IMR-90 (cell line): Measurements from ENCODE around the gene LRRFIP1. TPM values are rescaled to one million over a fixed set of nuclear protein-coding genes. Genes with fewer than 3 reads are reported as not detected.

Experiments used
- ATAC-seq: fragments of 200-7000 bp; cut with Tn5 transposase; 2 replicates; pipeline ENCODE4 v1.9.1; 2020; ENCODE audit warnings: low read depth, mild to moderate bottlenecking, moderate library complexity
- BruUV-seq: library from RNA; stranded (reverse); fragments of 400-500 nt; replicated peaks from 2 replicates; lab custom pipeline; 2021; lab: Mats Ljungman, UMichigan
- CTCF ChIA-PET: fragments of 300-600 bp; formaldehyde crosslinking; extraction: SDS; loops from one replicate; lab custom pipeline; 2021; ENCODE audit warnings: antibody characterized with exemption; lab: Yijun Ruan, JAX
- POLR2A ChIA-PET: fragments of 300-600 bp; sonication (Branson Sonifier 250); formaldehyde crosslinking; loops from one replicate; lab custom pipeline; 2022; ENCODE audit warnings: antibody characterized with exemption; ENCODE audit not compliant: unreplicated experiment; lab: Charles Lee
- DNase-seq: peaks from one replicate; pipeline ENCODE4 v3.0.0; 2013
- H2AFZ ChIP-seq: replicated peaks from 2 replicates; pipeline ENCODE3; 2013; ENCODE audit warnings: low read length, mild to moderate bottlenecking; ENCODE audit not compliant: poor library complexity
- H2AK5ac ChIP-seq: 2 replicates; pipeline ENCODE4 v1.6.1; 2013; ENCODE audit warnings: low read depth, low read length, inconsistent platforms
- H2AK9ac ChIP-seq: replicated peaks from 2 replicates; pipeline ENCODE3; 2013; ENCODE audit warnings: mild to moderate bottlenecking, low read depth, low read length, moderate library complexity; ENCODE audit not compliant: poor library complexity
- H2BK120ac ChIP-seq: 2 replicates; pipeline ENCODE4 v1.6.1; 2013; ENCODE audit warnings: low read depth, low read length, inconsistent platforms
- H2BK15ac ChIP-seq: 3 replicates; pipeline ENCODE4 v1.6.1; 2013; ENCODE audit warnings: low read depth, low read length, inconsistent platforms
- H2BK20ac ChIP-seq: 2 replicates; pipeline ENCODE4 v1.6.1; 2013; ENCODE audit warnings: low read depth, mild to moderate bottlenecking, inconsistent platforms, low read length, moderate library complexity
- H2BK5ac ChIP-seq: 2 replicates; pipeline ENCODE4 v1.6.1; 2013; ENCODE audit warnings: mild to moderate bottlenecking, low read depth, low read length, inconsistent platforms; ENCODE audit not compliant: poor library complexity, severe bottlenecking
- H3K14ac ChIP-seq: replicated peaks from 2 replicates; pipeline ENCODE4 v1.6.1; 2013; ENCODE audit warnings: low read depth, low read length, inconsistent platforms
- H3K18ac ChIP-seq: 2 replicates; pipeline ENCODE4 v1.6.1; 2013; ENCODE audit warnings: low read depth, low read length, control low read depth
- H3K23ac ChIP-seq: 2 replicates; pipeline ENCODE4 v1.6.1; 2013; ENCODE audit warnings: low read depth, low read length, inconsistent platforms
- H3K27ac ChIP-seq: 2 replicates; pipeline ENCODE4 v1.5.1; 2013; ENCODE audit warnings: mild to moderate bottlenecking, control low read depth, low read length; ENCODE audit not compliant: insufficient read depth
- H3K27me3 ChIP-seq: 2 replicates; pipeline ENCODE4 v1.6.1; 2013; ENCODE audit warnings: low read length; ENCODE audit not compliant: control insufficient read depth, insufficient read depth
- H3K36me3 ChIP-seq: 2 replicates; pipeline ENCODE4 v1.6.1; 2013; ENCODE audit warnings: low read length, mixed read lengths; ENCODE audit not compliant: control insufficient read depth, insufficient read depth
- H3K4ac ChIP-seq: 2 replicates; pipeline ENCODE4 v1.6.1; 2013; ENCODE audit warnings: low read depth, low read length, inconsistent platforms
- H3K4me1 ChIP-seq: 2 replicates; pipeline ENCODE4 v1.6.1; 2013; ENCODE audit warnings: low read length, mixed read lengths; ENCODE audit not compliant: control insufficient read depth, insufficient read depth
- H3K4me2 ChIP-seq: 2 replicates; pipeline ENCODE4 v1.6.1; 2013; ENCODE audit warnings: low read depth, mild to moderate bottlenecking, control low read depth, low read length, moderate library complexity
- H3K4me3 ChIP-seq: 2 replicates; pipeline ENCODE4 v1.5.1; 2013; ENCODE audit warnings: low read depth, mild to moderate bottlenecking, control low read depth, low read length, moderate library complexity; ENCODE audit not compliant: insufficient read depth
- H3K56ac ChIP-seq: 2 replicates; pipeline ENCODE4 v1.6.1; 2013; ENCODE audit warnings: low read length, inconsistent platforms; ENCODE audit not compliant: insufficient read depth; ENCODE audit errors: extremely low read depth
- H3K79me1 ChIP-seq, 2 experiments: 2 replicates each; pipeline ENCODE4 v1.6.1; 2013; ENCODE audit warnings: low read length in 2 of 2, inconsistent platforms in 1 of 2, low read depth in 1 of 2
- H3K9ac ChIP-seq: 2 replicates; pipeline ENCODE4 v1.6.1; 2013; ENCODE audit warnings: low read depth, low read length, control low read depth
- H3K9me1 ChIP-seq: 2 replicates; pipeline ENCODE4 v1.6.1; 2013; ENCODE audit warnings: low read length, inconsistent platforms; ENCODE audit not compliant: insufficient read depth
- H3K9me3 ChIP-seq: 2 replicates; pipeline ENCODE4 v1.6.1; 2013; ENCODE audit warnings: low read length; ENCODE audit not compliant: control insufficient read depth, insufficient read depth
- H4K20me1 ChIP-seq: 2 replicates; pipeline ENCODE4 v1.6.1; 2013; ENCODE audit warnings: low read length, inconsistent platforms; ENCODE audit not compliant: insufficient read depth
- H4K5ac ChIP-seq: 2 replicates; pipeline ENCODE4 v1.6.1; 2013; ENCODE audit warnings: mild to moderate bottlenecking, low read depth, low read length, control low read depth
- H4K8ac ChIP-seq, 2 experiments: 2 replicates each; pipeline ENCODE4 v1.6.1; 2013; ENCODE audit warnings: low read depth in 2 of 2, low read length in 2 of 2, control low read depth in 1 of 2, inconsistent platforms in 1 of 2
- H4K91ac ChIP-seq: 2 replicates; pipeline ENCODE4 v1.6.1; 2013; ENCODE audit warnings: low read depth, low read length, inconsistent platforms; ENCODE audit not compliant: insufficient read depth
- BHLHE40 ChIP-seq: fragments of 150-350 bp; IDR thresholded peaks from 2 replicates; pipeline ENCODE4 v1.6.1; 2016; ENCODE audit warnings: mild to moderate bottlenecking, low read depth, low read length
- CEBPB ChIP-seq: IDR thresholded peaks from 2 replicates; pipeline ENCODE4 v1.6.1; 2012; ENCODE audit warnings: low read depth, low read length, improper control_type of control experiment
- CHD1 ChIP-seq: IDR thresholded peaks from 2 replicates; pipeline ENCODE4 v1.6.1; 2012; ENCODE audit warnings: low read depth, low read length, improper control_type of control experiment
- CTCF ChIP-seq: conservative IDR thresholded peaks from 2 replicates; pipeline ENCODE4 v1.5.1; 2012; ENCODE audit warnings: mild to moderate bottlenecking, low read depth, low read length, improper control_type of control experiment
- FOS ChIP-seq: fragments of 150-350 bp; IDR thresholded peaks from 2 replicates; pipeline ENCODE4 v1.6.1; 2016; ENCODE audit warnings: low read depth, low read length
- MAFK ChIP-seq: IDR thresholded peaks from 2 replicates; pipeline ENCODE4 v1.6.1; 2012; ENCODE audit warnings: low read depth, low read length, improper control_type of control experiment
- MXI1 ChIP-seq: IDR thresholded peaks from 2 replicates; pipeline ENCODE4 v1.6.1; 2012; ENCODE audit warnings: low read depth, mild to moderate bottlenecking, low read length, moderate library complexity, borderline replicate concordance
- RAD21 ChIP-seq: IDR thresholded peaks from 2 replicates; pipeline ENCODE4 v1.6.1; 2012; ENCODE audit warnings: low read length, improper control_type of control experiment
- RFX5 ChIP-seq: IDR thresholded peaks from 2 replicates; pipeline ENCODE4 v1.8.0; 2012; ENCODE audit warnings: low read depth, mild to moderate bottlenecking, low read length, moderate library complexity
- USF2 ChIP-seq: fragments of 150-350 bp; IDR thresholded peaks from 2 replicates; pipeline ENCODE4 v1.6.1; 2017; ENCODE audit warnings: mild to moderate bottlenecking, antibody characterized with exemption, low read length, low read depth
- WGBS, 2 experiments: methylation state at CpG; one replicate each; pipeline versions ENCODE4 v1.1.5 to v1.1.7; 2013; ENCODE audit warnings: missing lambda C conversion rate in 2 of 2; ENCODE audit not compliant: insufficient read length in 1 of 2; ENCODE audit errors: extremely low coverage in 2 of 2; 5-methylcytosine and 5-hydroxymethylcytosine counted together
- dilution Hi-C: fragments of 300-500 bp; cut with HindIII; formaldehyde crosslinking; loops from one replicate; pipeline ENCODE4 v1.14.3; 2018; ENCODE audit warnings: low sequenced_read_pairs; ENCODE audit not compliant: unreplicated experiment
- in situ Hi-C: fragments of 300-500 bp; cut with MboI; formaldehyde crosslinking; loops from 3 replicates; pipeline ENCODE4 v1.14.3; 2019; ENCODE audit warnings: low sequenced_read_pairs, inconsistent platforms, mixed read lengths
- intact Hi-C: fragments of 100-400 bp; cut with micrococcal nuclease; formaldehyde crosslinking; loops from 2 replicates; pipeline ENCODE4 v1.10.0; 2022
- polyA plus RNA-seq, 3 experiments: library from polyadenylated mRNA; depleted of rRNA; stranded (reverse); fragments of >200 nt; gene quantifications; 2 replicates each; pipeline ENCODE4 v1.2.3, GENCODE V29; 2012; ENCODE audit warnings: low replicate concordance in 1 of 3
- total RNA-seq: library from RNA; depleted of rRNA; stranded (reverse); fragments of >200 nt; gene quantifications from 2 replicates; pipeline ENCODE4 v1.2.3, GENCODE V29; 2012

Gene LRRFIP1
- total and polyA plus RNA-seq, 2 of the 4 experiments (the other 2 are of a cell fraction): 52.2 to 54.4 TPM

- TF ChIP-seq CHD1 (no peak), CEBPB (no peak)
Observed at GRCh38 chr2:237774811-237775553, 147.6 kb downstream of the LRRFIP1 start (continued).

GRCh38 chr2:237779521-237779920 lies 152.1 kb downstream of the LRRFIP1 start:
- Histone ChIP-seq H3K4me2 (no peak overlapping the region), H2BK15ac (no peak overlapping the region), H3K23ac (no peak overlapping the region), H4K91ac (no peak overlapping the region), H4K20me1 (no peaks in the 10 kb centered on the region; the same call in 1 of the 2 replicates), H2AK9ac (no peak overlapping the region), H3K4ac (no peak overlapping the region), H3K27me3 (no peaks in the 10 kb centered on the region), H3K9me3 (no peaks in the 10 kb centered on the region), H3K79me1 (peaks cover 0 to 25% of the 10 kb centered on the region in 2 experiments; a peak in 3 of 4 replicates), H2AFZ (no peak overlapping the region), H2BK5ac (no peak overlapping the region), H4K8ac (no peak overlapping the region), H3K27ac (no peak overlapping the region), H3K9me1 (peaks cover 1% of the 10 kb centered on the region; the same call in 1 of the 2 replicates), H2BK120ac (no peak overlapping the region), H3K36me3 (peaks cover 36% of the 10 kb centered on the region), H3K9ac (no peak overlapping the region), H3K4me3 (no peak overlapping the region), H3K56ac (no peak overlapping the region), H2AK5ac (no peak overlapping the region), H4K5ac (no peak overlapping the region), H3K4me1 (no peaks in the 10 kb centered on the region), H3K18ac (no peak overlapping the region), H3K14ac (no peak overlapping the region), H2BK20ac (no peak overlapping the region)
- POLR2A ChIA-PET: no interaction called here
- DNase-seq: no peak
- CTCF ChIA-PET: interaction anchor here (0.6 to 0.7 kb wide), 3 partner anchors 18 to 495 kb away, joined by 3 to 4 read pairs (median 3); no protein-coding TSS in a partner anchor
- in situ Hi-C loops (no loop called here), intact Hi-C loops (loop anchor here (10.0 kb wide), 1 partner anchor 485 kb away; no protein-coding TSS in a partner anchor), dilution Hi-C loops (no loop called here)
- BruUV-seq: TSS peak; percentile 61
- ATAC-seq: no peak
- TF ChIP-seq USF2 (no peak), MAFK (no peak), FOS (no peak), RFX5 (no peak), CTCF (no peak), MXI1 (no peak), RAD21 (no peak), CHD1 (no peak), BHLHE40 (no peak), CEBPB (no peak)
- 69% methylated on average over 4 of the region's 14 CpGs; no CpG with 5 or more reads in 1 of the 2 experiments for WGBS, 2 experiments
